Muscle of back (tissue), 13 donors: ENCODE data around the gene IFT25. TPM values are rescaled to one million over a fixed set of nuclear protein-coding genes. Genes with fewer than 3 reads are reported as not detected.
"Not testable (repeated sequence)": the region's sequence is repeated elsewhere in the genome, so short reads cannot be mapped to it uniquely, and the experiment has no call there.

Experiments used
- DNase-seq, 3 donors: peaks; one replicate each; pipeline versions ENCODE4 v3.0.0 to v3.0.0-alpha.2; 2013
- long read RNA-seq, 9 donors: transcript quantifications; one replicate each; lab custom pipeline, GENCODE V29; 2026
- polyA plus RNA-seq, 10 donors: library from polyadenylated mRNA; unstranded; fragments of 120-200 nt; gene quantifications; one replicate each; pipeline ENCODE4 v1.2.1, GENCODE V29; 2013; ENCODE audit not compliant: insufficient read length in 10 of 10

Gene IFT25
- 10 to 100 TPM; 20.3 to 32.2 (median 25.4) TPM for polyA plus RNA-seq
- long read RNA-seq, donor 1, transcript HSPB11-201 (6 exons, 915 nt): major isoform, 7 of 12 reads
- long read RNA-seq, donor 1, partial matches to known transcripts: 5 of 12 reads
- long read RNA-seq, donor 1, other reads (novel, unspliced or antisense): 0 of 12 reads
- long read RNA-seq, donor 2, transcript HSPB11-201 (6 exons, 915 nt): major isoform, 10 of 11 reads
- long read RNA-seq, donor 2, partial matches to known transcripts: 0 of 11 reads
- long read RNA-seq, donor 2, other reads (novel, unspliced or antisense): 0 of 11 reads
- long read RNA-seq, donor 3: 0 reads
- long read RNA-seq, donor 4, transcript HSPB11-201 (6 exons, 915 nt): major isoform, 13 of 15 reads
- long read RNA-seq, donor 4, partial matches to known transcripts: 0 of 15 reads
- long read RNA-seq, donor 4, other reads (novel, unspliced or antisense): 0 of 15 reads
- long read RNA-seq, donor 5, transcript HSPB11-201 (6 exons, 915 nt): major isoform, 14 of 31 reads
- long read RNA-seq, donor 5, partial matches to known transcripts: 0 of 31 reads
- long read RNA-seq, donor 5, other reads (novel, unspliced or antisense): 14 of 31 reads
- long read RNA-seq, donor 6, transcript HSPB11-201 (6 exons, 915 nt): major isoform, 6 of 6 reads
- long read RNA-seq, donor 6, partial matches to known transcripts: 0 of 6 reads
- long read RNA-seq, donor 6, other reads (novel, unspliced or antisense): 0 of 6 reads
- long read RNA-seq, donor 7, transcript HSPB11-201 (6 exons, 915 nt): major isoform, 14 of 14 reads
- long read RNA-seq, donor 7, partial matches to known transcripts: 0 of 14 reads
- long read RNA-seq, donor 7, other reads (novel, unspliced or antisense): 0 of 14 reads
- long read RNA-seq, donor 8, transcript HSPB11-201 (6 exons, 915 nt): major isoform, 13 of 14 reads
- long read RNA-seq, donor 8, partial matches to known transcripts: 0 of 14 reads
- long read RNA-seq, donor 8, other reads (novel, unspliced or antisense): 0 of 14 reads
- long read RNA-seq, donor 9, partial matches to known transcripts: 0 of 2 reads
- long read RNA-seq, donor 9, other reads (novel, unspliced or antisense): 0 of 2 reads

- peak; percentile 97 to 98 (median 97) for DNase-seq
These were observed at the start of gene IFT25 for GRCh38 chr1:53945433-53946251. Gene IFT25 (minus strand): TSS chr1:53945699. CDS start chr1:53940082, 5,617 bp downstream.

- not testable (repeated sequence) for DNase-seq
These were observed 49.0 kb upstream of the IFT25 start for GRCh38 chr1:53994516-53994915.

- DNase-seq: no peak
These were observed 46.8 kb upstream of the IFT25 start for GRCh38 chr1:53992085-53992874.

- no peak for DNase-seq
These were observed 42.4 kb upstream of the IFT25 start for GRCh38 chr1:53987880-53988279.

GRCh38 chr1:53986458-53986857 is 41.0 kb upstream of the IFT25 start:
- DNase-seq: no peak

GRCh38 chr1:53984726-53985125 is 39.2 kb upstream of the IFT25 start:
- DNase-seq: no peak

- DNase-seq: no peak
These were observed 37.2 kb upstream of the IFT25 start for GRCh38 chr1:53982763-53983104.

- peak; percentile 22 to 79 (median 54) for DNase-seq
These were observed 36.7 kb upstream of the IFT25 start for GRCh38 chr1:53982034-53982762.

- DNase-seq: no peak
These were observed 35.7 kb upstream of the IFT25 start for GRCh38 chr1:53981220-53981619.

GRCh38 chr1:53979712-53980450 is 34.4 kb upstream of the IFT25 start:
- DNase-seq: no peak

GRCh38 chr1:53975861-53976260 is 30.4 kb upstream of the IFT25 start:
- DNase-seq: no peak

- no peak for DNase-seq
These were observed 26.2 kb upstream of the IFT25 start for GRCh38 chr1:53971718-53972117.

GRCh38 chr1:53969323-53969722 is 23.8 kb upstream of the IFT25 start:
- not testable (repeated sequence) for DNase-seq

GRCh38 chr1:53968125-53968513 is 22.6 kb upstream of the IFT25 start:
- no peak for DNase-seq

- no peak for DNase-seq
These were observed 22.1 kb upstream of the IFT25 start for GRCh38 chr1:53967409-53968124.

- no peak for DNase-seq
These were observed 21.3 kb upstream of the IFT25 start for GRCh38 chr1:53966794-53967193.

GRCh38 chr1:53964109-53964508 is 18.6 kb upstream of the IFT25 start:
- DNase-seq: peak in 1 of 3 donors; percentile 45

GRCh38 chr1:53963460-53963859 is 18.0 kb upstream of the IFT25 start:
- DNase-seq: no peak
